HG02588 (cell line): ENCODE data around the gene SRRM5.
"Not testable (repeated sequence)": the region's sequence is repeated elsewhere in the genome, so short reads cannot be mapped to it uniquely, and the experiment has no call there.

Experiments
- ATAC-seq: cut with Tn5 transposase; IDR thresholded peaks from one replicate; pipeline ENCODE4 v1.9.1; 2021; ENCODE audit warnings: mild to moderate bottlenecking, moderate library complexity; ENCODE audit not compliant: unreplicated experiment

SRRM5 gene

DNA sequence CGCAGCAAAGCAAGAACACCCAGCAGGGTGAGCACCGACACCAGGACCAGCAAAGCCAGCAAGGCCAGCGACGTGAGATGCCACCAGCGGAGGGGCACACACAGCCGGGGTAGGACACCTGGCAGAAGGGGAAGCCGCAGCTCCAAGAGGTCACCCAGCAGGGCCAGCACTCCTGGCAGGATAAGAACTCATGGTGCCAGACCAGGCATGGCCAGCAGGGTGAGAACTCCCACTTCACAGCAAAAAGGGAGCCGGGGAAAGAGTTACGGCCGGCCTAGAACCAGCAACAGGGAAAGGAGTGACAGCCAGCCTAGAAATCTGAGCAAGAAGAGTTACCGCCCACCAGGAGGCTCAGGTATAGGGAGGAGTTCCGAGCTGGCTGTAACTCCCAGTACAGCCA, 486 bp downstream of the SRRM5 start:
- ATAC-seq, result no peak

DNA sequence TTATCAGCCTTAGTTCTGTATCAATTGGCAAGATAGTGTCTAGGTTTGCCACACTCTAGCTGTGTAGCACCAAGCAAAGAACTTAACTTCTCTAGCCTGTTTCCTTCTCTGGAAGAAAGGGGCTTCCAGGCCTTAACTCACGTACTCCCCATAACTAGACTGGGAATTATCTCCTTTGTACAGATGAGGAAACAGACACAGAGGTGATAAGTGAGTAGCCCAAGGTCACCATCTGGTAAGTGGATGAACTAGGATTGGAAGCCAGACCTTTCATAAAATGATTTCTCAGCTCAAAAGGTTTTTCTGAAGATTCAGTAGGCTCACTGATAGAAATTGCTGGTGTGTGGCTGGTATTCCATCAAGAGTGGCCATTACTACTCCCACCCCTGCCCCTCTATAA, 4.4 kb downstream of the SRRM5 start:
- ATAC-seq, result no peak

DNA sequence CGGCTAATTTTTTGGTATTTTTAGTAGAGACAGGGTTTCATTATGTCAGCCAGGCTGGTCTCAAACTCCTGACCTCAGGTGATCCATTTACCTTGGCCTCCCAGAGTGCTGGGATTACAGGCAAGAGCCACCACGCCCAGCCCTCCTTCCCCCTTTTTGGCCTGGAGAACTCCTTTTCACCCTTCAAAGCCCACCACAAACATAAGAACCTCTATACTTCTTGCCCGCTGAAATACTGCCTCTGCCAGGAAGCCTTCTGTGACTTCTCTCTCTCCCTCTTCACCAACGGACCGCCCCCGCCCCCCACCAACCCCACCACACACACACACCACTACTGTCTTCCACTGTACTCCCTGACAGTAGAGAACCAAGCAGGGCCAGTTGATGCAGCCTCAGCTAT, 5.1 kb downstream of the SRRM5 start:
- no peak for ATAC-seq

DNA sequence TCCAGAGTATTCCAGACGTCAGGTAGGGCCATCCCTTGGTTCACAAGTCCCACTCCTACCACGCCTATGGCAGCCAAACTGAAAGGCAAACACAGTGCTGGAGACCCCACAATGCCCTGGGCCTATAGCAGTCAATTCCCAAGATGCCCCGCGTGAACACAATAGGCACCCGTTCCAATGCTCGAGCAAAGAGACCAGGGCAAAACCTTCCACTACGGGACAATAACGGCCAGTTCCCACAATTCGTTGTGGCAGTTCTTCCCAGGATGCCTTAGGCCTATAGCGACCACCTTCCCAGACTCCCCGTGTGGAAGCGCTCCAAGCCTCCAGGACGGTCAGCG, 7.0 kb downstream of the SRRM5 start:
- peak; percentile 27 for ATAC-seq

DNA sequence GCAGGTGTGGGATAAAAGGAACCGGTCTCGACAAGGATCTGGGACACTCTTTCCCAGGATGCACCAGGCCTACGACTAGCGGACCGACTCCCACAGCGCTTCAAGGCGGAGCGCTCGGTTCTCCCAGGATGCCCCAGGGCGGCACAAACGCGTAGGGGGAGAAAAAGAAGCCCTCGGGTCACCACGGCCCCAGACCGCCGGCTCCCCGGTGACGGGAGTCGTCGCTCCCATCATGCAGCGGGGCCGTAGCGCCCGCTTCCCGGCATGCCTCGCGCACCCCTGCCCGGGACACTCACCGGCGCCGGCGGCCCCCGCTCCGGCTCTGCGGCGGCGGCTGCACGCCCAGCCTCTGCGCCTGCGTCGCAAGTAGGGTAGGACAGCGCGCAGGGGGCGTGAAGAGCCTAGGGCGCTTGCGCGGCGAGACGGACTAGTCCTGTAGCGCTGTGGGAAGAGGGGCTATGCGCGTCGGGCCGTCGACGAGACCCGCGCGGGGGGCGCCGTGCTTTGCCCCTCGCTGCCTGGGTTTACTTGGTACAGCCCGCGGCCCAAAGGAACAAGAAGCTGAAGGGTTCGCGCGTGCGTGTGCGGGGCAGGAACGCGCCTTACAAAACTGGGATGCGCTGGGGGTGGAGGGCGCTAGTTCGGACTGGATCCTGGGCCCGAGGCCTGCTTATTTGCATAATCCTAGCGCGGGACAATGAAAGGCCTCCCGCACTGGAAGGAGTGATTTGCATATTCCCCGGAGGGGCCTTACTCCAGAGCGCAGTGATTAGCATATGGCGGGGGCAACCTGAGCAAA, 7.6 kb downstream of the SRRM5 start, which contains the start of gene ZNF428:
ZNF428 (minus strand) TSS at position 368 of the 799 bp plus-strand sequence. CDS start 5,325 bp downstream, outside the sequence.
- ATAC-seq, result peak; percentile 81

DNA sequence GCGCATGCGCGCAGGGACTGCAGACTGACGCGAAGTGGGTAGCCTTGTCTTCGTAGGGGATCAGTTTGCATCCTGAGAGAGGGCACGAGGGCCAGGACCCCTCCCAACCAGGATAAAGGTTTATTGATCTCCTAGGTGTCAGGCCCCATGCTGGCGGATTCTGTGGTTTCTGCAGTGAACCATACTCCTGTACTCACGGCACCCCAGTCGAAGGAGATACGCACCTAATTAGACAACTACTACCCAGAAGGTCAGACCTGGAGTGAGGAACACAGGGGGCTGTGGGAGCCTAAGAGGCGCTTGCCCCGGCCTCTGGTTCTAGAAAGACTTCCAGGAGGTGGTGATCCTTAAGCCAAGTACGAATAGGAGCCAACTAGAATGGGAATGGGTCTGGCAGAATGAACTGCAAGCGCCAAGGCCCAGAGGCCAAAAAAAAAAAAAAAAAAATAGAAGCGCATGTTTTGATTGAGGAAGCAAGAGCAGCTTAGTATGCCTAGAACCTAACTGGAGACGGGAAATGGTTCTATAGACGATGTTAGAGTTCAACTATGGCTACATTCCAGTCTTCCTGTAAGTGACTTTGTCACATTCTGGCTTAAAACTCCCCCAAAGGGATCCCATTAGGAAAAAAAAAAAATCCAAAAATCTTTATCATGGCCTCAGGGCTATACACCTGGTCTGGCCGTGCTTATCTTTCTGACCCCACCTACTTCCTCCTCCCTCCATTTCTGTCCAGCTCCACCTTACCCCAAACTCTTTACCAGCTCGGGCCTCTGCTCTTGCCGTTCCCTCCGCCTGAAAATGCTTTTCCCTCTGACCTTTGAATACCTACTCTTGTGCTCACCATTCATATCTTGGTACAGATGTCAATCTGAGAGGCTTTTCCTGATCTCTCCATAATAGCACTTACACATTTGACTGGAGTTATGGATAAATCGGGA, 8.4 kb downstream of the SRRM5 start:
- no peak for ATAC-seq

DNA sequence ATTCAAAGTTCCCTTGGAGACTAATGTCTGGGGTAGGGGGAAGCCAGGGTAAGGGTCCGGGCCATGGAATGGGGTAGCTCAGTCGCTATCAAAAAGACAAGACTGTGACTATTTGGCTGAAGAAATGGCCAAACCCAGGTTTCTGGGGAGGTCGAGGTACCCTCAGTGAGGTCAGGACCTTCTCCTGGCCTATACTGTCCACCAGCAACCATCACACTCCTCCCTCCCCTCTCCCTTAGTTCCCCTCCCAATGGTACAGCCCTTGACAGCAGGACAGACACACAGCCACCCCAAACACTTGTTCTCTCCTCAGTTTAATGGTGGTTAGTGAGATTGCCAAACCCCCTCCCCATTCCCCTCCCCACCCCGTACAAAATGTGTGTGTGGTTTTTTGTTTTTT, 10.2 kb downstream of the SRRM5 start:
- ATAC-seq, result no peak

DNA sequence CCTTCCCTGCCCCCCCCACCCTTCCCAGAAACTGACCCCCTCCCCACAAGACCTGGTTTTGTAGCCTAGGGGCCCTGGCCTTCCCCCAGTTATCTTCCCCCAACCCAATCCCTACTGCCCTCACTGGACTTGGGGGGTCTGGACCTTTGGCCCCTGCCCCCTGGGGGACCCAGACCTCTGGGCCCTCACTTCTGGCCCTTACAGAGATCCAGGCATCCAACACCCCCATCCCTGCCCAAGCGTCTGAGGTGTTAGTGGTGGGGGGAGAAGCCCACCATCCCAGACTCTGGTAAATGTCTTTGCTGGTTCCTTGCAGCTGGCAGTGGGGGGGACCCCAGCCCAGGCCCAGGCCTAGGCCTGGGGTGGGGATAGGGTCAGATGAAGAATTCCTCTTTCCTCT, 11.1 kb downstream of the SRRM5 start:
- ATAC-seq, result no peak

DNA sequence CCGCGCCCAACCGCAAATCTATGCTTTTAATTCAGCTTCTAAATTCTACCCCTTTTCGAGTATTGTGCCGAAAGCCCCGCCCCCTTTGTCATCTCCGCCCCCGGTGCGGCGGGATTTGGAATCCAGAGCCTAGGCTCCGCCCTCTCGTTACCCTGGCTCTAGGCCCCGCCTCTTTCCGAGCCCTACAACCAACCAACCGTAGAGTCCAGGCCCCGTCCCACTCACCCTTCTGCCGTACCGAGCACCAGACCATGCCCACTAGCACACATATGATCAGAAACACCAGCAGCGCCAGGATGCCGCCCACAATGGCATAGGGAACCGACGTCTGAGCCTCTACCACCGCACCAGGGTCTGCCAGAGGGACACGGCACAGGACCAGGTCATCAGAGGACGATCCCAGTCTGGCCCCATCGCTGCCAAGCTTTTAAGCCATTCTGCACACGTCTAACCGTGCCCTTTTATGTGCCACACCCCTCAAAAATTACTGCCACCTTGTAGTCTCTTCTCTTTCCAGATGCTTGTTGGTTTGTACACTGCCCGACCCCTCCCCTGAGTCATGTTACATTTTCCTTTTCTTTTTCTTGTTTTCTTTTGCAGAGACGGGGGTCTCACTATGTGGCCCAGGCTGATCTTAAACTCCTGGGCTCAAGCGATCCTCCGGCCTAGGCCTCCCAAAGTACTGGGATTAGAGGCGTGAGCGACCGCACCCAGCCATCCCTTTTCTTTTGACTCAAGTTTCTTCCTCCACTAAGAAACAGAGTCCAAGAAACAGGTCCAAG, 12.2 kb downstream of the SRRM5 start:
- no peak for ATAC-seq

DNA sequence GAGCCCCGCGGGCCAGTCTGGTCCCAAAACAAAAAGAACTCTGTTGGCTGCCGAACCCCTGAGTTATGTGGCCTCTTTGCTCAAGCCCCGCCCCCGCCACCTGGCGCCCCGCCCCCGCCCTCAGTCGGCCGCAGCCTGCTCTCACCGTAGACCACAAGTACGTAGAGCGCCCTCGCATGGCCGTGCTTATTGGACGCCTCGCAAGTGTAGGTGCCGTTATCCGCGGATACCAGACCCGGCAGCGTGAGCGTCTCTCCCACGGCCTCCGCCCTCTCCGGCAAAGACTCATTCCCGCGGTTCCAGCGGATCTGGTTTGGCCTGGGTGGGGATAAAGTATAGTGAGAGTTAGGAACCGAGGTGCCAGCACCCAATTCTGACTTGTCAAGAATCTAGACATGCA, 13.0 kb downstream of the SRRM5 start:
- ATAC-seq, result no peak

DNA sequence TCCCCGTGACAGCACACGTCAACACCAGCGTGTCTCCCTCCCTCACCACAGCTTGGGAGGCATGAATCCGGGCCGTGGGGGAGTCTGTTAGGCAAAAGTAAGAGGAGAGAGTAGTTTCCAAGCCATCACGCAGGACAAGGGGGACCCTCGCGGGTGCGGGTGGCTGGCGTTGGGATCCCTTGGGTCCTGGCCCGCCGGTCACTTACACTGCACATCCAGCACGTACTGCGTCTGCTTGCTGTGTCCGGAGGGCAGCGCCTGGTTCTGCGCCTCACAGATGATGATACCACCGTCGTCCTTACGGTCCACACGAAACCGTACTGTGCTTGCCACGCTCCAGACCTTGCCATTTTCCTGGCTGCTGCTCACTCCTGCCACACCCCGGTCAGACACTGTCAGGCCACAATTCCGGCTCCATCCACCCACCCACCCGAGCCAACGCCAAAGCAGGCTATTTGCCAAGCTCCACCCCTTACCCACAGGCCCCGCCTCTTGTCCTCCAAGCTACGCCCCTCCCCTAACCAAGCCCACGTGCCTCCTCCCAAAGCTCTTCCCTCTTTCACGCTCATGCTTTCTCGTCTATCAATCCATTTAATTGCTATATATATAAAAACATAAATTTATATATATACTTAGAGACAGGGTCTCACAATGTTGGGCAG, 14.2 kb downstream of the SRRM5 start:
- ATAC-seq, result no peak

DNA sequence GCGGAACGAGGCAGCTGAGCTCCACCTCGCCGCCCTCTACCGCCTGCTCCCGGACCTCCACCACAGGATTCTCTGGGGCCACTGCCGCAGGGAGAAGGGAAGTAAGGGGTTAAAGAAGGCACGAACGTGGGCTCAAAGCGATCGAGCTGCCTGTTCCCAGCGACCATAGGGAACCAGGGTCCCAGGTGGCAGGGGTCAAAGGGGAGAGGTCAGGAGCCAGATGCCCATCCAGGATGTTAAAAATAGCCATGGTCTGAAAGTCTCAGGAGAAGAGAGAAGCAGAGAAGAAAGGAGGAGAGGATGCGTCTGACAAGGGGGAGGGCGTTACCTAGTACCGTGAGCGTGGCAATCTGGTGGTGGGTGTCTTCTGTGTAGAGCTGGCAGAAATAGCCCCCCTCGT, 14.9 kb downstream of the SRRM5 start:
- ATAC-seq, result no peak

DNA sequence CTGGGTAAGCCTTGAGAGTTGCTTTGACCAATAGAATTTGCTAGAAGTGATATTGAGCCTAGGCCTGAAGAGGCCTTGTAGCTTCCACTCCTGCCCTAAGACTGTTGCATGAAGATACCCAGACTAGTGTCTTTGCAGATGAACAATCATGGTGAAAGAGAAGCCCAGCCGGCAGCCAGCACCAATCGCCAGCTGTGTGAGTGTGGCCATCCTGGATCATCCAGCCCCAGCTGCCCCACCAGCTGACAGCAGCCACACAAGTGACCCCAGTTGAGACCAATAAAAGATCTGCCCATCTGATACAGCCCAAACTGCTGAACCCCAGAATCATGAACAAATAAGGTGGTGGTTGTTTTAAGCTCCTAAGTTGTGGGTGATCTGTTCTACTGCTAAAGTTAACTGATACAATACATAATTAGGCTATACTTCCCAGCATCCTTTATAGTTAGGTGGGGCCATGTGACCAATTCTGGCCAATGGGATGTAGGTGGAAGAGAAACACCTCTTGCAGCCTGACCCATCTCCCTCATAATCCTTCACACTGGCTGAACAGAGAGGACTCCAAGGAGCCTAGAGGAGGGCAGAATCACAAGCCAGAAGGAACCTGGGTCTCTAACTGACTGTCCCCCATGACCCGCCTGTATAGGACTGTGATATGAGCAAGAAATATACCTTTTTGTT, 16.9 kb downstream of the SRRM5 start:
- ATAC-seq, result no peak

DNA sequence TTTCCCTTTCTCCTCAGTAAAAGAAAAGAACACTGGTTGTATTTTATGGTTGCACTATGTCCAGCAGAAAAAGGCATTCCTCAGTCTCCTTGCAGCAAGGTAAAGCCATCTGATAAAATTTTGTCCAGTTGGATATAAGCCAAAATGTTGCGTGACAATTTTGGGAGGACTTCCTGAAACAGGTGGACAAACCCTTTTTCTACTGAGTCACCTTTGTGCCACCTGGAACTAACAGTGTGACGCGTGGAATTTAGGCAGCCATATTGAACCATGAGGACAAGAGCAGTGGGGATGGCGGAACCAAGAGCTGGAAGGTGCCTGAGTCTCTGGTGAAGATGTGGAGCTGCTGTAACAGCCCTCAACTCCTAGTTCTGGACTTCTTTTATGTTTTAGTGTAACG, 19.6 kb downstream of the SRRM5 start:
- ATAC-seq, result no peak

DNA sequence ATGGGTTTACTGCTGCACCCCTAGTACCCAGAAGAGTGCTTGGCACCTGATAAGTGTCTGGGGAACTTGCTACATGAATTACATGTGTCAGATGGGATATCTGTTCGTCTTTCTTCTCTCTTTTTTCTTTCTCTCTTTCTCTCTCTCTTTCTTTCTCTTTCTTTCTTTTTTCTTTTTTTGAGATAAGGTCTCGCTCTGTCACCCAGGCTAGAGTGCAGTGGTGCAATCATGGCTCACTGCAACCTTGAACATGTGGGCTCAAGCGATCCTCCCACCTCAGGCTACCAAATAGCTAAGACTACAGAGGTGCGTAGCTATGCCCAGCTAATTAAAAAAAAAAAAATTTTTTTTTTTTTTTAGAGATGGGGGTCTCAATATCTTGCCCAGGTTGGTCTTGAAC, 21.6 kb downstream of the SRRM5 start:
- no peak for ATAC-seq

DNA sequence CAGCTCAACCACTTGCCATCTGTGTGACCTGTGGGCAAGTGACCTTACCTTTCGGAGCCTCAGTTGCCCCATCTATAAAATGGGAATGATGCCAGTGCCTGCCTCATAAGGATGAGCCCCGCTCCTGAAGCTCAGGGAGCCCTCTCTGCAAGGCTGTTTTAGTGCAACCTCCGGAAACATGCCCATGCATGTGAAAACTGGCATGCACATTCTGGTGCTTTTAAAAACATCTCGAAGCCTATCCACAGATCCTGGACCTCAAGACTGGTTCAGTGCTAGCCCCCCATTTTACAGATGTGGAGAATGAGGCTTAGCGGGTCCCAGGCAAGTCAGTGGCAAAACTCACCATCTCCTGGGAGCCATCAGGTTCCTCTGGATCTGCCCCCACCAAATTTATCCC, 22.2 kb downstream of the SRRM5 start:
- no peak for ATAC-seq

DNA sequence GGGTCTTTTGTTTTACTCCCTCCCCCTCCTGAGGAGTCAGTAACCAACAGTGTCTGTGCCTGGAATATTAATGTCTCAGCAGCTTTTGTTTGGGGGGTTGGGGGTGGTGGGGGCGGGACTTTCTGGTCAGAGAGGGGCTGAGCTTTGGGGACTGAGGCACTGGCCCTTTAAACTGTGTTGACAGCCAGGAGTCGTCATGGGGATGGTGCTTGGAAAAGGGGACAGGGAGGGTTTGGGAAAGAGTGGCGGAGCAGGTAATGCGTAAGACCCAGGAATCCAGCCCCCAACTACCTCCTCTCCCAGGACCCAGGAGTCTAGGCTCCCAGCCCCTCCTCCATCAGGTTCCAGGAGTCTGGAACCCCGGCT, 22.6 kb downstream of the SRRM5 start:
- ATAC-seq, result no peak

DNA sequence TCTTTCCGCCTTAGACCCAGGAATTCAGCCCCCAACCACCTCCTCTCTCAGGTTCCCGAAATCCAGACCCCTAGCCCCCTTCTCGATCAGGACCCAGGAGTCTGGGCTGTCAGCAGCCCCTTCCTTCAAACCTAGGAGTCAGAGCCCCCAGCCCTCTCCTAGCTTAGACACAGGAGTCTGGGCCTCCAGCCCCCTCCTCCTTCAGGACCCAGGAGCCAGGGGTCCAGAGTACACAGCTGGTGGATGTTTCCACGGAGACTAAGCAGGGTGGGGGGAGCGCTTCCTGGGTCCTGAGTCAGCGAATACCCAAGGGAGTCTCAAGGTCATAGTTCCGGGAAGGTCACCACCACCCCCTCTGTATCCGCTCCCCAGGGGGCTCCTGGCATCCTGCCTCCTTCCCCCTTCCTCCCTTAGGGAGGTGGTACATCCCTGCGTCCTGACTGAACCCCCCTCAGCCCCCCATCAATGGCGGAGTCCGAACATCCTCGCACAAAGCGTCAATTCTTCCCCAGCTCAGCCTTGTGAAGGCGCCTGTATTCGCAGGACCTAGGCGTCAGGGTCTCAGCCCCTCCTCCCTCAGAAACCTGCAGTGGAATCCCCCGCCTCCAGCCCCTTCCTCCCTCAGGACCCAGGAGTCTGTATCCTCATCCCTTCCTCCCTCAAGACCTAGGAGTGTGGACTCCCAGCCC, 23.1 kb downstream of the SRRM5 start:
- no peak for ATAC-seq

DNA sequence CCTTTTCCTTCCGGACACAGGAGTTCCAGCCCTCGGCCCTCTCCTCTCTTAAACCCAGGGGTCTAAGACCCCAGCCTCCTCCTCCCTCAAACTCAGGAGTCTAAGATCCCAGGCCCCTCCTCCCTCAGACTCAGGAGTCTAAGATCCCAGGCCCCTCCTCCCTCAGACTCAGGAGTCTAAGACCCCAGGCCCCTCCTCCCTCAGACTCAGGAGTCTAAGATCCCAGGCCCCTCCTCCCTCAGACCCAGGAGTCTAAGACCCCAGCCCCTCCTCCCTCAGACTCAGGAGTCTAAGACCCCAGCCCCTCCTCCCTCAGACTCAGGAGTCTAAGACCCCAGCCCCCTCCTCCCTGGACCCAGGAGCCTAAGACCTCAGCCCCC, 23.7 kb downstream of the SRRM5 start:
- ATAC-seq, result not testable (repeated sequence)
